HepG2 (cell line): Measurements from ENCODE around the gene ESPNL. TPM values are rescaled to one million over a fixed set of nuclear protein-coding genes. Genes with fewer than 3 reads are reported as not detected.

Experiments used
- ATAC-seq: fragments of 200-7000 bp; cut with Tn5 transposase; 3 replicates; pipeline ENCODE4 v1.9.1; 2020; ENCODE audit warnings: mild to moderate bottlenecking, moderate library complexity
- BruUV-seq: library from RNA; stranded (reverse); fragments of 400-500 nt; replicated peaks from 2 replicates; lab custom pipeline; 2021; lab: Mats Ljungman, UMichigan
- CTCF ChIA-PET: fragments of 300-600 bp; formaldehyde crosslinking; extraction: SDS; loops from one replicate; lab custom pipeline; 2021; ENCODE audit warnings: low total read pairs, inconsistent platforms, low intra/inter-chr PET ratio; lab: Yijun Ruan, JAX
- POLR2A ChIA-PET: fragments of 350-600 bp; sonication (Branson Sonifier 250); formaldehyde crosslinking; loops from one replicate; lab custom pipeline; 2020; ENCODE audit warnings: antibody characterized with exemption, inconsistent platforms; lab: Yijun Ruan, JAX
- DNase-seq: peaks from one replicate; pipeline ENCODE4 v3.0.0-alpha.2; 2015; ENCODE audit warnings: low spot score
- FAIRE-seq: peaks from 3 replicates; lab custom pipeline; 2011; peaks lifted over from hg19 to GRCh38; lab: Jason Lieb, UNC
- H2AFZ ChIP-seq: one replicate; pipeline ENCODE4 v1.6.1; 2011; ENCODE audit warnings: low read length, inconsistent platforms
- H3K27ac ChIP-seq: fragments of 300-600 bp; 3 replicates; pipeline ENCODE4 v1.8.0; 2011; ENCODE audit warnings: mixed run types, mild to moderate bottlenecking, mixed read lengths, low read length, inconsistent platforms; ENCODE audit not compliant: insufficient read depth; ENCODE audit errors: extremely low read length
- H3K27me3 ChIP-seq, 2 experiments: fragments of 200-600 bp in 1 of 2; 2 replicates in 1 of 2; 3 replicates in 1 of 2; pipeline versions ENCODE4 v1.6.0 to v1.8.0; 2011; ENCODE audit warnings: low read length in 2 of 2, mild to moderate bottlenecking in 2 of 2, moderate library complexity in 2 of 2, inconsistent platforms in 1 of 2; ENCODE audit not compliant: insufficient read depth in 2 of 2, control insufficient read depth in 1 of 2
- H3K36me3 ChIP-seq, 2 experiments: fragments of 200-600 bp in 1 of 2; replicated peaks in 1 of 2; 2 replicates in 1 of 2; 3 replicates in 1 of 2; pipeline versions ENCODE4 v1.5.1 to v1.8.0; 2011; ENCODE audit warnings: low read length in 2 of 2, inconsistent platforms in 1 of 2; ENCODE audit not compliant: insufficient read depth in 2 of 2, control insufficient read depth in 1 of 2
- H3K4me1 ChIP-seq: 2 replicates; pipeline ENCODE4 v1.5.1; 2012; ENCODE audit warnings: low read length, inconsistent platforms; ENCODE audit not compliant: insufficient read depth
- H3K4me2 ChIP-seq: 2 replicates; pipeline ENCODE4 v1.6.0; 2011; ENCODE audit warnings: low read depth, low read length, inconsistent platforms
- H3K4me3 ChIP-seq, 3 experiments: fragments of 200-600 bp in 1 of 3; sonication (generic), shearing (Covaris generic) in 1 of 3; replicated peaks in 1 of 3; 2 replicates each; pipeline ENCODE4 v1.5.1; 2011 to 2016; ENCODE audit warnings: low read length in 3 of 3, inconsistent platforms in 2 of 3, low read depth in 2 of 3, mild to moderate bottlenecking in 2 of 3, control low read depth in 1 of 3, mixed read lengths in 1 of 3; ENCODE audit not compliant: insufficient read depth in 1 of 3
- H3K79me2 ChIP-seq: one replicate; pipeline ENCODE4 v1.6.1; 2011; ENCODE audit warnings: low read length, inconsistent platforms; ENCODE audit not compliant: insufficient read depth
- H3K9ac ChIP-seq: 2 replicates; pipeline ENCODE4 v1.6.0; 2011; ENCODE audit warnings: mild to moderate bottlenecking, low read depth, low read length, inconsistent platforms; ENCODE audit not compliant: insufficient read depth
- H3K9me3 ChIP-seq: 2 replicates; pipeline ENCODE4 v1.5.1; 2012; ENCODE audit warnings: mild to moderate bottlenecking, low read length
- H4K20me1 ChIP-seq: 2 replicates; pipeline ENCODE4 v1.6.0; 2011; ENCODE audit warnings: inconsistent platforms, mild to moderate bottlenecking, low read length, moderate library complexity; ENCODE audit not compliant: insufficient read depth
- FOSL2 ChIP-seq: sonication (generic); formaldehyde crosslinking; IDR thresholded peaks from 2 replicates; pipeline ENCODE4 v1.4.0; 2020; ENCODE audit warnings: missing genetic modification reagents
- HNRNPLL ChIP-seq: fragments of 200-400 bp; formaldehyde crosslinking; IDR thresholded peaks from 2 replicates; pipeline ENCODE4 v1.6.1; 2017; ENCODE audit warnings: mild to moderate bottlenecking, low read depth, low read length; ENCODE audit not compliant: poor library complexity, severe bottlenecking
- MYC ChIP-seq: sonication (generic); formaldehyde crosslinking; IDR thresholded peaks from 2 replicates; pipeline ENCODE4 v1.9.0; 2021; ENCODE audit warnings: missing genetic modification reagents, borderline replicate concordance
- NR2F2 ChIP-seq: IDR thresholded peaks from 2 replicates; pipeline ENCODE4 v1.6.1; 2012; ENCODE audit warnings: low read depth, inconsistent platforms, borderline replicate concordance
- ZFY ChIP-seq: sonication (generic); formaldehyde crosslinking; IDR thresholded peaks from 2 replicates; pipeline ENCODE4 v1.4.0; 2020; ENCODE audit warnings: missing genetic modification reagents
- ZMYM3 ChIP-seq: sonication (generic); formaldehyde crosslinking; IDR thresholded peaks from 2 replicates; pipeline ENCODE4 v1.5.1; 2020; ENCODE audit warnings: mild to moderate bottlenecking, missing genetic modification reagents
- ZNF629 ChIP-seq: sonication (generic); formaldehyde crosslinking; conservative IDR thresholded peaks from 2 replicates; pipeline ENCODE4 v1.5.0; 2020; ENCODE audit warnings: missing genetic modification reagents
- WGBS: methylation state at CpG from one replicate; pipeline ENCODE4 v1.1.6; 2017; ENCODE audit warnings: low lambda C conversion rate; 5-methylcytosine and 5-hydroxymethylcytosine counted together
- in situ Hi-C: cut with HindIII; loops from 2 replicates; pipeline ENCODE4 v1.10.0; 2017; ENCODE audit warnings: low pct_unique_long_range_greater_than_20kb; ENCODE audit not compliant: extremely low pct_ligation_motif_present
- intact Hi-C: fragments of 100-400 bp; cut with micrococcal nuclease; formaldehyde crosslinking; loops from one replicate; pipeline ENCODE4 v1.10.0; 2022; ENCODE audit not compliant: unreplicated experiment
- polyA plus RNA-seq, 8 experiments: library from polyadenylated mRNA; depleted of rRNA in 3 of 8; stranded (reverse) in 7 of 8; unstranded in 1 of 8; fragments of >200 nt; fragmentation: Illumina TruSeq in 4 of 8; extraction: Trizol in 4 of 8; gene quantifications; 2 replicates each; pipeline versions ENCODE4 v1.2.1 to v1.2.3, GENCODE V29; 2011 to 2016; ENCODE audit warnings: low read depth in 4 of 8, missing spikeins in 1 of 8, mixed read lengths in 1 of 8; ENCODE audit not compliant: insufficient read depth in 1 of 8
- total RNA-seq, 5 experiments: library from RNA; depleted of rRNA; stranded (reverse); fragments of >200 nt; fragmentation: Illumina TruSeq; extraction: Trizol; gene quantifications; 2 replicates each; pipeline ENCODE4 v1.2.3, GENCODE V29; 2016; ENCODE audit warnings: low read depth in 1 of 5
- TF ChIP-seq, protein P1 (sequence below): sonication (generic); formaldehyde crosslinking; conservative IDR thresholded peaks from 2 replicates; pipeline ENCODE4 v1.4.0; 2020; ENCODE audit warnings: missing genetic modification reagents
- TF ChIP-seq, protein P2 (sequence below), 2 experiments: sonication (generic) in 1 of 2; formaldehyde crosslinking in 1 of 2; IDR thresholded peaks; 2 replicates each; pipeline versions ENCODE4 v1.5.1 to v1.6.1; 2011 to 2020; ENCODE audit warnings: borderline replicate concordance in 1 of 2, low read depth in 1 of 2, low read length in 1 of 2, mild to moderate bottlenecking in 1 of 2, missing genetic modification reagents in 1 of 2, moderate library complexity in 1 of 2

ESPNL gene
- total and polyA plus RNA-seq, 2 of the 13 experiments (the other 11 are each of a cell fraction or from before 2014, with no cell fraction given), result 0.45 to 0.80 TPM

DNA sequence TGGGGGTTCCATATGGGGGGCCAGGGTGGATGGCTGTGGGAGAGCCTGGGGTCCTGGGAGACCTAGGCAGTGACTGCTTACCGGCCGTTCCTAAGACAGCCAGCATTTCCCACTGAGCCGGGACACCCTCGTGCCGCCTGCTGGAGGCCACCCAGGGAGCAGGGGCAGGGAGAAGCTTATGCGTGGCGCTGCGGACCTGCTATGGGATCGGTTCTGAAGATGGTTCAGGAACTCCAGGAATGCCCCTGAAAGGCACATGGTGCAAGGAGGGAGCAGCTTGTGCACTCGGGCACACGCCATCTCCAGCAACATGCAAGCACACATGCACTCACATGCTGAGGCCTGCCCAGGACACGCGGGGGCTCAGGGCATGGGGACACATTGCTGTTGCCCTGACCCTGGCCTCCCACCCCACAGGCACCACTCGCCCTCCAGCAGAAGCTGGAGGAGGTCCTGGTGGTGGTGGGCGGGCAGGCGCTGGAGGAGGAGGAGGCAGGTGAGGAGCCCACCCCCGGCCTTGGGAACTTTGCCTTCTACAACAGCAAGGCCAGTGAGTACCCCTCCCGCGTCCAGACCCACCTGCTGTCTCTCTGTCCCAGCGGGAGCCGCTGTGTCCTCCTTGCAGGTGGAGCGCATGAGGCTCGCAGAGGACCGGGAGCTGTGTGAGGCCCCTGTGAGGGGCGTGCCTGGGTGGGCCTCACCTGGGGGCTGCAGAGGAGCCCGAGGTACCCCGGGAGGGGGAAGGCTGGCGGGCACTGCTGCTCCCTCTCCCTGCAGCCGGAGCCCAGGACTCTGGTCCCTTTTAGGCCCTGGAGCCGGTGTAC, 42.5 kb downstream of the ESPNL start:
- peak; percentile 13 for ATAC-seq
- no peak for DNase-seq
- ChIA-PET POLR2A (interaction anchor here (0.9 to 1.0 kb wide), 2 partner anchors 9 to 82 kb away, joined by 3 read pairs; partner anchors contain the start of gene SCLY), CTCF (no interaction called here)
- Histone ChIP-seq H3K79me2 (no peaks in the 10 kb centered on the region), H3K36me3 (no peaks in the 10 kb centered on the region), H3K27me3 (peaks cover 17 to 50% of the 10 kb centered on the region in 2 experiments), H3K9ac (no peak overlapping the region), H3K4me1 (peaks cover 44% of the 10 kb centered on the region), H4K20me1 (no peaks in the 10 kb centered on the region), H3K4me3 (no peak overlapping the region; a peak in 1 of 6 replicates), H2AFZ (no peak overlapping the region), H3K9me3 (no peaks in the 10 kb centered on the region), H3K27ac (no peak overlapping the region), H3K4me2 (peak overlapping the region; percentile 21)
- no peak for TF ChIP-seq ZMYM3
- TF ChIP-seq, protein P1, sequence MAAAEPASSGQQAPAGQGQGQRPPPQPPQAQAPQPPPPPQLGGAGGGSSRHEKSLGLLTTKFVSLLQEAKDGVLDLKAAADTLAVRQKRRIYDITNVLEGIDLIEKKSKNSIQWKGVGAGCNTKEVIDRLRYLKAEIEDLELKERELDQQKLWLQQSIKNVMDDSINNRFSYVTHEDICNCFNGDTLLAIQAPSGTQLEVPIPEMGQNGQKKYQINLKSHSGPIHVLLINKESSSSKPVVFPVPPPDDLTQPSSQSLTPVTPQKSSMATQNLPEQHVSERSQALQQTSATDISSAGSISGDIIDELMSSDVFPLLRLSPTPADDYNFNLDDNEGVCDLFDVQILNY (CRISPR knock-in tag), result 0 out of 2 replicates have a peak, but pooled peaks have one; percentile 12
- TF ChIP-seq ZFY (CRISPR knock-in tag), result peak; percentile 25; the same call in 1 of the 2 replicates
- TF ChIP-seq HNRNPLL, result peak; percentile 4
- no TSS peak for BruUV-seq
- intact Hi-C loops, result no loop called here
- WGBS, result 38% methylated on average over 16 of the region's 30 CpGs
- FAIRE-seq, result no peak
- in situ Hi-C loops, result no loop called here

DNA sequence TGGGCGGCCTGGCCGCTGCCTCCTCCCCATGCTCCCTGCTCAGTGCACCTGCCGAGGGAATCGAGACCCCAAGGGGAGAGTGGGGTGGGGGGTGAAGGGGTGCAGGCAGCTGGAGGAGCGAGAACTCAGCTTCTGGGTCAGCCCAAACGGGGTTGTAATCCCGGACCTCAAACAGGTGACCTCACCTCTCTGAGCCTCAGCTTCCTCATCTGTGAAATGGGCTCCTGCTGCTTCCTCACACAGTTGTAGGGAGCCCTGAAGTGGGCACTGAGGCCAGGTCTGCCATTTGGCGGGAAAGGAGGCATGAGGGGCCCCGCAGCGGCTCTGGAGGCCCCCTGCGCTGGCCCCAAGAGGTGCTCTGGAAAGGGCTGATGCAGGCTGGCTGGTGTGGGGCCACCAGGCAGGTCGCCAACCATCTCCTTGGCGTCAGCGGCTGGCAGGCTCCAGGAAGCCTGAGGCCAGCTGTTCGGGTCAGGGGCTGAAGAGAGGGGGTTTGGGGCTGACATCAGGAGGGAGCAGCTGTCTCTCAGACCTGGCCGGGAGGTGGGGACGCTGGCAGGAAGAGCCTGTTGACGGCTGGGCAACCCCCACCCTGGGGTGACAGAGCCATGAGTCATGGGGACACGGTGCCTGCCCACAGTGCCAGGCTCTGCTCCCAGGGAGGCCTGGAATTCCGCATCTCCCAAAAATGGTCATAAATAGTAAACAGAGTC, 43.3 kb downstream of the ESPNL start:
- Histone ChIP-seq H3K4me2 (no peak overlapping the region), H3K36me3 (no peaks in the 10 kb centered on the region), H3K79me2 (no peaks in the 10 kb centered on the region), H3K4me3 (no peak overlapping the region), H3K9me3 (no peaks in the 10 kb centered on the region), H4K20me1 (no peaks in the 10 kb centered on the region), H3K9ac (no peak overlapping the region), H3K27me3 (peaks cover 17 to 55% of the 10 kb centered on the region in 2 experiments), H3K27ac (no peak overlapping the region), H2AFZ (no peak overlapping the region), H3K4me1 (peaks cover 36% of the 10 kb centered on the region)
- DNase-seq (no peak), FAIRE-seq (no peak), ATAC-seq (no peak)
- in situ Hi-C loops, result no loop called here
- 29% methylated on average over 5 of the region's 20 CpGs for WGBS
- no TSS peak for BruUV-seq
- intact Hi-C loops, result no loop called here
- CTCF ChIA-PET, result no interaction called here
- TF ChIP-seq ZMYM3 (0 out of 2 replicates have a peak, but pooled peaks have one; percentile 34), ZNF629 (peak; percentile 90), NR2F2 (no peak), MYC (CRISPR knock-in tag) (0 out of 2 replicates have a peak, but pooled peaks have one; percentile 14), FOSL2 (peak; percentile 53; the same call in 1 of the 2 replicates)
- TF ChIP-seq, protein P2, sequence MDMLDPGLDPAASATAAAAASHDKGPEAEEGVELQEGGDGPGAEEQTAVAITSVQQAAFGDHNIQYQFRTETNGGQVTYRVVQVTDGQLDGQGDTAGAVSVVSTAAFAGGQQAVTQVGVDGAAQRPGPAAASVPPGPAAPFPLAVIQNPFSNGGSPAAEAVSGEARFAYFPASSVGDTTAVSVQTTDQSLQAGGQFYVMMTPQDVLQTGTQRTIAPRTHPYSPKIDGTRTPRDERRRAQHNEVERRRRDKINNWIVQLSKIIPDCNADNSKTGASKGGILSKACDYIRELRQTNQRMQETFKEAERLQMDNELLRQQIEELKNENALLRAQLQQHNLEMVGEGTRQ (IDR thresholded peaks at IDR 0.05; ENCODE audit: low read depth, low read length), result no peak
- TF ChIP-seq, protein P2 (CRISPR knock-in tag; IDR thresholded peaks at IDR 0.05; ENCODE audit: borderline replicate concordance), result no peak
- POLR2A ChIA-PET, result interaction anchor here (0.9 kb wide), 1 partner anchor 83 kb away, joined by 3 read pairs; the partner anchor contains the start of gene SCLY
